H1 (cell line): ENCODE results near the gene COPS7A. TPM values are rescaled to one million over a fixed set of nuclear protein-coding genes. Genes with fewer than 3 reads are reported as not detected.
A peak's percentile ranks its signal among the peaks of the same experiment; 100 is the strongest.

Source experiments
- BRCA1 ChIP-seq: IDR thresholded peaks from 2 replicates; pipeline ENCODE4 v1.6.1; 2012; ENCODE audit warnings: low read depth, low read length, improper control_type of control experiment
- CBX5 ChIP-seq: fragments of 300-800, 300-1000 bp; sonication (generic); IDR thresholded peaks from 2 replicates; pipeline ENCODE4 v1.7.1; 2016; ENCODE audit warnings: antibody characterized with exemption, low read length, low read depth
- CHD1 ChIP-seq: IDR thresholded peaks from 2 replicates; pipeline ENCODE4 v1.6.1; 2012; ENCODE audit warnings: low read depth, low read length, improper control_type of control experiment
- CHD2 ChIP-seq: IDR thresholded peaks from 2 replicates; pipeline ENCODE4 v1.6.1; 2012; ENCODE audit warnings: low read length, improper control_type of control experiment
- CHD7 ChIP-seq: fragments of 300-600 bp; sonication (generic); IDR thresholded peaks from 2 replicates; pipeline ENCODE4 v1.7.1; 2012; ENCODE audit warnings: low read length, moderate library complexity, mild to moderate bottlenecking, inconsistent platforms; ENCODE audit not compliant: insufficient replicate concordance
- KDM4A ChIP-seq: IDR thresholded peaks from one replicate; pipeline ENCODE4 v1.7.1; 2012; ENCODE audit warnings: low read depth, mild to moderate bottlenecking, moderate library complexity, low read length, inconsistent platforms; ENCODE audit not compliant: severe bottlenecking
- KDM5A ChIP-seq: fragments of 200-600 bp; IDR thresholded peaks from 2 replicates; pipeline ENCODE4 v1.7.1; 2012; ENCODE audit warnings: mild to moderate bottlenecking, low read length, inconsistent platforms, mixed read lengths
- POLR2AphosphoS5 ChIP-seq: IDR thresholded peaks from 2 replicates; pipeline ENCODE4 v1.6.1; 2011; ENCODE audit warnings: low read depth, low read length
- USF2 ChIP-seq: IDR thresholded peaks from 2 replicates; pipeline ENCODE4 v1.6.1; 2011; ENCODE audit warnings: low read length, improper control_type of control experiment
- polyA plus RNA-seq, 7 experiments: library from polyadenylated mRNA; depleted of rRNA in 3 of 7; stranded (reverse) in 5 of 7; unstranded in 2 of 7; fragments of >200 nt in 5 of 7; fragments of 200-250 nt in 2 of 7; gene quantifications; 1 replicate in 5 of 7; 2 replicates in 1 of 7; 4 replicates in 1 of 7; pipeline versions ENCODE4 v1.2.1 to v1.2.3, GENCODE V29; 2011 to 2013; ENCODE audit warnings: missing spikeins in 2 of 7, mixed read lengths in 2 of 7
- total RNA-seq: library from RNA; stranded (reverse); fragmentation: NEBNext Ultra II Directional; extraction: Animal tissue kit (Norgen Biotek cat#: 25700); gene quantifications from 2 replicates; pipeline ENCODE4 v1.2.1, GENCODE V29; 2021

COPS7A gene
- total and polyA plus RNA-seq, 2 of the 8 experiments (the other 6 are each of a cell fraction or from before 2014, with no cell fraction given): 44.5 to 95.9 TPM

- no peak for TF ChIP-seq CBX5
- no peak for TF ChIP-seq CHD1
- TF ChIP-seq POLR2AphosphoS5: peak; percentile 46
- TF ChIP-seq KDM4A: peak; percentile 60
- TF ChIP-seq CHD7: no peak
- TF ChIP-seq BRCA1: no peak
- no peak for TF ChIP-seq USF2
- no peak for TF ChIP-seq KDM5A
- peak; percentile 59; the same call in 1 of the 2 replicates for TF ChIP-seq CHD2
Measured at GRCh38 chr12:6778574-6779550, 55.0 kb downstream of the COPS7A start (continued).
